Activated CD4-positive, alpha-beta T cell treated with anti-CD3 and anti-CD28 coated beads for 24 hours (primary cell): ENCODE data around the gene TBX19.

Experiments used
- DNase-seq, 2 donors: peaks; one replicate each; pipeline ENCODE4 v3.0.0-alpha.2; 2020; ENCODE audit warnings: low read depth in 2 of 2

Gene TBX19

GRCh38 chr1:168320149-168320548, 39.5 kb downstream of the TBX19 start:
- no peak for DNase-seq

GRCh38 chr1:168320800-168321450, 40.2 kb downstream of the TBX19 start:
- DNase-seq = no peak

GRCh38 chr1:168321945-168322344, 41.3 kb downstream of the TBX19 start:
- DNase-seq = no peak

GRCh38 chr1:168324745-168325425, 44.2 kb downstream of the TBX19 start:
- no peak for DNase-seq

- DNase-seq = no peak
Measured at GRCh38 chr1:168328731-168329364, 48.2 kb downstream of the TBX19 start.

- no peak for DNase-seq
Measured at GRCh38 chr1:168330285-168330684, 49.6 kb downstream of the TBX19 start.

GRCh38 chr1:168331569-168331968, 50.9 kb downstream of the TBX19 start:
- DNase-seq = no peak

GRCh38 chr1:168333562-168334276, 53.0 kb downstream of the TBX19 start:
- DNase-seq = no peak

- no peak for DNase-seq
Measured at GRCh38 chr1:168335500-168335899, 54.8 kb downstream of the TBX19 start.

GRCh38 chr1:168338589-168339503, 58.2 kb downstream of the TBX19 start:
- no peak for DNase-seq

- no peak for DNase-seq
Measured at GRCh38 chr1:168340781-168341482, 60.3 kb downstream of the TBX19 start.

GRCh38 chr1:168341483-168341975, 60.9 kb downstream of the TBX19 start:
- DNase-seq = no peak

GRCh38 chr1:168342572-168343280, 62.0 kb downstream of the TBX19 start:
- peak; percentile 81 to 83 for DNase-seq

GRCh38 chr1:168343566-168343965, 62.9 kb downstream of the TBX19 start:
- no peak for DNase-seq

GRCh38 chr1:168344517-168344916, 63.8 kb downstream of the TBX19 start:
- DNase-seq = no peak

GRCh38 chr1:168345939-168346338, 65.3 kb downstream of the TBX19 start:
- DNase-seq = no peak

GRCh38 chr1:168347630-168348029, 67.0 kb downstream of the TBX19 start:
- no peak for DNase-seq

GRCh38 chr1:168348146-168348709, 67.6 kb downstream of the TBX19 start:
- DNase-seq = no peak
